AG04450 (cell line): ENCODE results near the gene MACC1. TPM values are rescaled to one million over a fixed set of nuclear protein-coding genes. Genes with fewer than 3 reads are reported as not detected.

ENCODE experiments used
- CTCF ChIA-PET: fragments of 300-600, 350-600 bp; formaldehyde crosslinking; extraction: SDS; loops from one replicate; lab custom pipeline; 2022; ENCODE audit warnings: antibody characterized with exemption, inconsistent platforms; lab: Charles Lee
- POLR2A ChIA-PET: fragments of 350-600 bp; formaldehyde crosslinking; extraction: SDS; loops from one replicate; lab custom pipeline; 2021; ENCODE audit warnings: antibody characterized with exemption, inconsistent platforms; lab: Yijun Ruan, JAX
- DNase-seq: peaks from one replicate; pipeline ENCODE4 v3.0.0-alpha.2; 2011; ENCODE audit warnings: low read depth, low spot score
- H3K27ac ChIP-seq: one replicate; pipeline ENCODE4 v1.5.1; 2012; ENCODE audit warnings: low read depth, low read length, control low read depth
- H3K27me3 ChIP-seq: one replicate; pipeline ENCODE4 v1.6.0; 2012; ENCODE audit warnings: low read length; ENCODE audit not compliant: control insufficient read depth, insufficient read depth
- H3K4me3 ChIP-seq: 2 replicates; pipeline ENCODE4 v1.5.1; 2011; ENCODE audit warnings: mild to moderate bottlenecking, low read depth, low read length, control low read depth
- H3K9me3 ChIP-seq: 2 replicates; pipeline ENCODE4 v1.5.1; 2012; ENCODE audit warnings: low read length; ENCODE audit not compliant: control insufficient read depth, insufficient read depth
- polyA plus RNA-seq: library from polyadenylated mRNA; depleted of rRNA; stranded (reverse); fragments of >200 nt; gene quantifications from 2 replicates; pipeline ENCODE4 v1.2.3, GENCODE V29; 2011
- TF ChIP-seq, protein P1 (sequence below): IDR thresholded peaks from 2 replicates; pipeline ENCODE4 v1.5.1; 2011; ENCODE audit warnings: low read depth, low read length, control low read depth, inconsistent platforms

The MACC1 gene
- polyA plus RNA-seq, 1 experiment = 0.07 TPM

DNA sequence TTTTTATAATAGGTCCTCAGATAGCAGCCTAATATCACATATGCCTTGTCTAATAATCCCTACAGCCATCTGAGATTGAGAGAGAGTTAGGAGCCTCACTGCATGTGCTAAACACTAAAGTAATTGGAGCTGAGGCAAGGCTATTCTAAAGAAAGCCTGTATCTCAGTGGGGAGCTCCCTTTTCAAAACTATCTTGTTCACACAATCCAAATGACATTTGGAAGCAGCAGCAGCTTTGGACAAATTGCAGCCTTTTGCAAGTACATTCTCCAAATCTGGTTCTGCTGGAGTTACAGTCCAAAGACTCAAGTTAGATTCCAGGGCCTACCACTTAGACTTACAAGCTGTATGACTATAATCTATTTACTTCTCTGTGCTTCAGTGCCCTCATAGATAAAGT lies 104.5 kb downstream of the MACC1 start:
- POLR2A ChIA-PET = no interaction called here
- TF ChIP-seq, protein P1, sequence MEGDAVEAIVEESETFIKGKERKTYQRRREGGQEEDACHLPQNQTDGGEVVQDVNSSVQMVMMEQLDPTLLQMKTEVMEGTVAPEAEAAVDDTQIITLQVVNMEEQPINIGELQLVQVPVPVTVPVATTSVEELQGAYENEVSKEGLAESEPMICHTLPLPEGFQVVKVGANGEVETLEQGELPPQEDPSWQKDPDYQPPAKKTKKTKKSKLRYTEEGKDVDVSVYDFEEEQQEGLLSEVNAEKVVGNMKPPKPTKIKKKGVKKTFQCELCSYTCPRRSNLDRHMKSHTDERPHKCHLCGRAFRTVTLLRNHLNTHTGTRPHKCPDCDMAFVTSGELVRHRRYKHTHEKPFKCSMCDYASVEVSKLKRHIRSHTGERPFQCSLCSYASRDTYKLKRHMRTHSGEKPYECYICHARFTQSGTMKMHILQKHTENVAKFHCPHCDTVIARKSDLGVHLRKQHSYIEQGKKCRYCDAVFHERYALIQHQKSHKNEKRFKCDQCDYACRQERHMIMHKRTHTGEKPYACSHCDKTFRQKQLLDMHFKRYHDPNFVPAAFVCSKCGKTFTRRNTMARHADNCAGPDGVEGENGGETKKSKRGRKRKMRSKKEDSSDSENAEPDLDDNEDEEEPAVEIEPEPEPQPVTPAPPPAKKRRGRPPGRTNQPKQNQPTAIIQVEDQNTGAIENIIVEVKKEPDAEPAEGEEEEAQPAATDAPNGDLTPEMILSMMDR = no peak
- CTCF ChIA-PET = no interaction called here

DNA sequence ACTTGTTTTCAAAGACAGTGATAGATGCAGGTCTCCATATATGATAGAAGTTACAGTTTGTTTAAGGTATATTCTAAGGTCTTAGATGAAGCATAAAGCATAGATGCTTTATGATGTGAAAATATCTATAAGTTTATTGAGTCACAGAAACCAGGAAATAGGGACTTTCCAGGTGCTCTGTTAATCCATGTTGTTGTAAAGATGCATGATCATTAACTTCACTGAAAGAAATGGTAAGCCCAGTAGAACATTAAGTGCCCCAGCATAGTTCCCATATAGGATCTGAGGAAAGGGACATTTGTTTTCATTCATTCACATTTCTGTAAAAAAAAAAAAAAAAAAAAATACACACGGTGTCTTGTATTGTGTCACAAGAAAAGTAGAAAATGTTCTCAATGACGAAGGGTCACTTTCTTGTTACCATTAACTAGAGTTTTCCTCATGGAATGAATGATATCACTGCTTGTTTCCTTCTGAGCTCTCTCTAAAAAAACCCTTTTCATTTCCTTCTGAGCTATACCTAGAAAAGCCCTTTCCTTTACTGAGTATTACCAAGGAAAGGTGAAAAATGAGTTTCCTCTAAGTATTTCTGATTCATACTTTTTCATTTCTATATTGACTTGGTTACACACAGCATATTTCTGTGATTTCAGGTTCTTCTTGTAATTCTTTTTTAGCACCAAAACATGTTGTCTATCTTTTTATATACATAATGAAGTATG lies 105.2 kb downstream of the MACC1 start:
- no peak for DNase-seq
- TF ChIP-seq, protein P1 = no peak
- H3K9me3 ChIP-seq = no peaks in the 10 kb centered on the region
- no peak overlapping the region for H3K4me3 ChIP-seq
- no peak overlapping the region for H3K27ac ChIP-seq
- no peaks in the 10 kb centered on the region for H3K27me3 ChIP-seq
- POLR2A ChIA-PET = no interaction called here
- CTCF ChIA-PET = no interaction called here

More for the DNA sequence above, 104.5 kb downstream of the MACC1 start:
- Histone ChIP-seq H3K4me3 (no peak overlapping the region), H3K9me3 (no peaks in the 10 kb centered on the region), H3K27ac (no peak overlapping the region), H3K27me3 (no peaks in the 10 kb centered on the region)
- DNase-seq = no peak

DNA sequence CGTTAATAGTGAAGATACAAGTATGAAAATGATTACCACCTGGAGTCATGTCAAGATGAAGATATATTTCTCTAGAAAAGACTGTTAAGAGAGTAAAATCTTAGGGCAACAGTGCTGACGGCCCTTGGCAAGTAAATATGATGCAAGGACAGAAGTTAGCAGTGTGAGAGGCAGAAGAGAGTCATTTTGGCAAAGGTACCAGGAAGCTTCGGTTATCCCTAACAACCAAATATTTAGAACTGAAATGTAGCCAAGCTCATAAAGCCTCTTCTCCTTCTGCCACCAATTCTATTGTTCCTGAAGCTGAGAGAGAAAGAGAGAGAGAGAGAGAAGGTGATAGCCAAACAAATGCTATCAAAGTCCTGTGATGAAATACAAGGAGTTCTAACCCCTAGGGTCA lies 109.6 kb downstream of the MACC1 start:
- TF ChIP-seq, protein P1 = no peak
- no peaks in the 10 kb centered on the region for H3K9me3 ChIP-seq
- no peak overlapping the region for H3K27ac ChIP-seq
- ChIA-PET POLR2A (no interaction called here), CTCF (no interaction called here)
- H3K27me3 ChIP-seq = no peaks in the 10 kb centered on the region
- no peak for DNase-seq
- no peak overlapping the region for H3K4me3 ChIP-seq

DNA sequence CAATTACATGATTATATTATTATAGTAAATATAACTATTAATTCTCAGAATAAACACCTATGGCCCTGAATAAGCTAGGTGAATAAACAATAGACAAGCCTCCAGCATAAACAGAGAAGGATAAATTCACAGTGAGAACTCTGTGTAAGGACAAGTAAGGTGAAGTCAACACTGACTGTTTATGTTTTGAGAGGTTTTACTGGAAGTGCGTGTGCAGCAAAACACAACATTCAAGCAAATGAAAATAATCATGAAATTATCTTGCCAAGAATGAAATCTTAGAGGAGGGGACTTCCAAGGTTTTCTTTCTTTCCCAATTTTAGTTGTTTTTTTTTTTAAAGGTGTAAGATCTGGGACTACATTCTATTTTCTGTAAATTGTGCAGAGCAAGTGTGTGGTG lies 112.5 kb downstream of the MACC1 start:
- CTCF ChIA-PET = interaction anchor here (0.7 kb wide), 1 partner anchor 223 kb away, joined by 3 read pairs; no protein-coding TSS in a partner anchor
- POLR2A ChIA-PET = no interaction called here
- no peak overlapping the region for H3K4me3 ChIP-seq
- H3K27ac ChIP-seq = no peak overlapping the region
- H3K27me3 ChIP-seq = no peaks in the 10 kb centered on the region
- TF ChIP-seq, protein P1 = no peak
- no peak for DNase-seq
- no peaks in the 10 kb centered on the region for H3K9me3 ChIP-seq

DNA sequence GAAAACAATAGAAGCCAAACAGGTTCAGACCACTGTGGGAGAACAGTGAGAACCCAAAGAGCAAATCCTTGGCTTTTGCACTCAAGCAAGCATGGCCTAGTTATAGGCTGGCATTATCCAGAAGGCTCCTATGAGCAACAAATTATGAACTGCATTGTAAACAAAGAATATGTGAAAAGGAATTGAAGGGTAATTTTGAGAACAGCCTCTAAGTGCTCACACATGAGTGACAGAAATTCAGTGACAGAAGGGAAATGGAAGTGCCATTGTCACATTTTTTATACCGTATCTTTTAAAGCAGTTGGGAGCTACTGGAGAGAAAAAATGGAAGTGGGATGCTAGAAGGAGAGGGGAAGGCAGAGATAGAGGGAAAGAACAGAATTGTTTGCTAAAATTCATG lies 114.2 kb downstream of the MACC1 start:
- ChIA-PET CTCF (no interaction called here), POLR2A (no interaction called here)
- TF ChIP-seq, protein P1 = no peak
- no peak overlapping the region for H3K27ac ChIP-seq
- no peak for DNase-seq
- no peaks in the 10 kb centered on the region for H3K27me3 ChIP-seq
- no peaks in the 10 kb centered on the region for H3K9me3 ChIP-seq
- H3K4me3 ChIP-seq = no peak overlapping the region
